Measurements from ENCODE around the gene ACE2. TPM values are rescaled to one million over a fixed set of nuclear protein-coding genes. Genes with fewer than 3 reads are reported as not detected.

ACE2 gene
- total RNA-seq, 2 experiments from 2014 or later, result not detected

- CTCF ChIA-PET, result no interaction called here
- Mint-ChIP-seq H3K4me3 (no peak overlapping the region), H3K4me1 (no peaks in the 10 kb centered on the region), H3K27ac (no peak overlapping the region), H3K9me3 (no peaks in the 10 kb centered on the region), H3K36me3 (ENCODE audit: low read depth) (no peaks in the 10 kb centered on the region), H3K27me3 (peaks cover 3% of the 10 kb centered on the region)
- DNase-seq, result no peak
- POLR2A ChIA-PET, result no interaction called here
These were observed 4.5 kb upstream of the ACE2 start for GRCh38 chrX:15605226-15605625.

GRCh38 chrX:15602761-15603160 is 2.0 kb upstream of the ACE2 start:
- H3K27me3 Mint-ChIP-seq, result peaks cover 2% of the 10 kb centered on the region
- H3K36me3 Mint-ChIP-seq (ENCODE audit: low read depth), result no peaks in the 10 kb centered on the region
- DNase-seq, result no peak
- POLR2A ChIA-PET, result no interaction called here
- CTCF ChIA-PET, result no interaction called here
- no peak overlapping the region for H3K27ac Mint-ChIP-seq
- no peaks in the 10 kb centered on the region for H3K9me3 Mint-ChIP-seq
- no peak overlapping the region for H3K4me3 Mint-ChIP-seq
- no peaks in the 10 kb centered on the region for H3K4me1 Mint-ChIP-seq

- Mint-ChIP-seq H3K4me1 (no peaks in the 10 kb centered on the region), H3K27me3 (peaks cover 2% of the 10 kb centered on the region), H3K27ac (no peak overlapping the region), H3K36me3 (ENCODE audit: low read depth) (no peaks in the 10 kb centered on the region), H3K9me3 (no peaks in the 10 kb centered on the region), H3K4me3 (no peak overlapping the region)
- DNase-seq, result no peak
- CTCF ChIA-PET, result interaction anchor here (1.2 kb wide), 1 partner anchor 11 kb away, joined by 3 read pairs; no protein-coding TSS in a partner anchor
- POLR2A ChIA-PET, result no interaction called here
These were observed 1.2 kb upstream of the ACE2 start for GRCh38 chrX:15601932-15602331.

- no peaks in the 10 kb centered on the region for H3K4me1 Mint-ChIP-seq
- H3K36me3 Mint-ChIP-seq (ENCODE audit: low read depth), result no peaks in the 10 kb centered on the region
- no peak for DNase-seq
- H3K27me3 Mint-ChIP-seq, result peaks cover 2% of the 10 kb centered on the region
- no peak overlapping the region for H3K4me3 Mint-ChIP-seq
- ChIA-PET CTCF (interaction anchor here (0.5 kb wide), 1 partner anchor 1534 kb away, joined by 3 read pairs; no protein-coding TSS in a partner anchor), POLR2A (no interaction called here)
- no peak overlapping the region for H3K27ac Mint-ChIP-seq
- no peaks in the 10 kb centered on the region for H3K9me3 Mint-ChIP-seq
These were observed 711 bp downstream of the ACE2 start for GRCh38 chrX:15600049-15600448.

- CTCF ChIA-PET, result no interaction called here
- no peaks in the 10 kb centered on the region for H3K9me3 Mint-ChIP-seq
- no peak overlapping the region for H3K4me3 Mint-ChIP-seq
- H3K4me1 Mint-ChIP-seq, result no peaks in the 10 kb centered on the region
- H3K27ac Mint-ChIP-seq, result no peak overlapping the region
- H3K27me3 Mint-ChIP-seq, result peaks cover 2% of the 10 kb centered on the region
- no peaks in the 10 kb centered on the region for H3K36me3 Mint-ChIP-seq (ENCODE audit: low read depth)
- no peak for DNase-seq
- POLR2A ChIA-PET, result no interaction called here
These were observed 1.3 kb downstream of the ACE2 start for GRCh38 chrX:15599461-15599860.

- DNase-seq, result no peak
- no peak overlapping the region for H3K4me3 Mint-ChIP-seq
- no peaks in the 10 kb centered on the region for H3K9me3 Mint-ChIP-seq
- CTCF ChIA-PET, result no interaction called here
- no peaks in the 10 kb centered on the region for H3K36me3 Mint-ChIP-seq (ENCODE audit: low read depth)
- peaks cover 2% of the 10 kb centered on the region for H3K27me3 Mint-ChIP-seq
- POLR2A ChIA-PET, result no interaction called here
- H3K4me1 Mint-ChIP-seq, result no peaks in the 10 kb centered on the region
- H3K27ac Mint-ChIP-seq, result no peak overlapping the region
These were observed 2.7 kb downstream of the ACE2 start for GRCh38 chrX:15598026-15598425.

- H3K9me3 Mint-ChIP-seq, result no peaks in the 10 kb centered on the region
- DNase-seq, result no peak
- H3K36me3 Mint-ChIP-seq (ENCODE audit: low read depth), result no peaks in the 10 kb centered on the region
These were observed 6.4 kb downstream of the ACE2 start for GRCh38 chrX:15594371-15594770.

GRCh38 chrX:15579778-15580747 is 20.7 kb downstream of the ACE2 start:
- Mint-ChIP-seq H3K27ac (no peak overlapping the region), H3K36me3 (ENCODE audit: low read depth) (no peaks in the 10 kb centered on the region), H3K4me1 (no peaks in the 10 kb centered on the region), H3K4me3 (no peak overlapping the region), H3K9me3 (no peaks in the 10 kb centered on the region), H3K27me3 (peaks cover 10% of the 10 kb centered on the region)
- ChIA-PET POLR2A (no interaction called here), CTCF (no interaction called here)
- DNase-seq, result no peak

More at GRCh38 chrX:15594371-15594770, 6.4 kb downstream of the ACE2 start:
- no peak overlapping the region for H3K4me3 Mint-ChIP-seq
- POLR2A ChIA-PET, result no interaction called here
- CTCF ChIA-PET, result no interaction called here
- H3K4me1 Mint-ChIP-seq, result no peaks in the 10 kb centered on the region
- no peak overlapping the region for H3K27ac Mint-ChIP-seq
- peaks cover 15% of the 10 kb centered on the region for H3K27me3 Mint-ChIP-seq

- ChIA-PET CTCF (no interaction called here), POLR2A (no interaction called here)
- DNase-seq, result no peak
- Mint-ChIP-seq H3K4me1 (no peaks in the 10 kb centered on the region), H3K27me3 (peaks cover 10% of the 10 kb centered on the region), H3K9me3 (no peaks in the 10 kb centered on the region), H3K27ac (no peak overlapping the region), H3K36me3 (ENCODE audit: low read depth) (no peaks in the 10 kb centered on the region), H3K4me3 (no peak overlapping the region)
These were observed 24.7 kb downstream of the ACE2 start for GRCh38 chrX:15576019-15576418.

- no peak overlapping the region for H3K27ac Mint-ChIP-seq
- CTCF ChIA-PET, result no interaction called here
These were observed 26.7 kb downstream of the ACE2 start for GRCh38 chrX:15574017-15574416.

GRCh38 chrX:15570145-15570544 is 30.6 kb downstream of the ACE2 start:
- H3K27me3 Mint-ChIP-seq, result peaks cover 14% of the 10 kb centered on the region
- H3K4me3 Mint-ChIP-seq, result no peak overlapping the region

More at GRCh38 chrX:15574017-15574416, 26.7 kb downstream of the ACE2 start:
- Mint-ChIP-seq H3K4me1 (no peaks in the 10 kb centered on the region), H3K36me3 (ENCODE audit: low read depth) (no peaks in the 10 kb centered on the region), H3K27me3 (peaks cover 15% of the 10 kb centered on the region), H3K9me3 (no peaks in the 10 kb centered on the region), H3K4me3 (no peak overlapping the region)
- no peak for DNase-seq
- POLR2A ChIA-PET, result no interaction called here

GRCh38 chrX:15567886-15568616 is 32.7 kb downstream of the ACE2 start:
- Mint-ChIP-seq H3K4me1 (no peaks in the 10 kb centered on the region), H3K9me3 (no peaks in the 10 kb centered on the region), H3K4me3 (no peak overlapping the region), H3K27me3 (peaks cover 12% of the 10 kb centered on the region), H3K27ac (no peak overlapping the region), H3K36me3 (ENCODE audit: low read depth) (no peaks in the 10 kb centered on the region)
- DNase-seq, result no peak
- ChIA-PET CTCF (no interaction called here), POLR2A (interaction anchor here (0.6 kb wide), 1 partner anchor 56 kb away, joined by 3 read pairs; no protein-coding TSS in a partner anchor)

More at GRCh38 chrX:15570145-15570544, 30.6 kb downstream of the ACE2 start:
- ChIA-PET POLR2A (no interaction called here), CTCF (interaction anchor here (1.1 kb wide), 1 partner anchor 199 kb away, joined by 3 read pairs; no protein-coding TSS in a partner anchor)
- Mint-ChIP-seq H3K27ac (no peak overlapping the region), H3K4me1 (no peaks in the 10 kb centered on the region), H3K9me3 (no peaks in the 10 kb centered on the region), H3K36me3 (ENCODE audit: low read depth) (no peaks in the 10 kb centered on the region)
- no peak for DNase-seq

- no peaks in the 10 kb centered on the region for H3K9me3 Mint-ChIP-seq
- peaks cover 12% of the 10 kb centered on the region for H3K27me3 Mint-ChIP-seq
- H3K36me3 Mint-ChIP-seq (ENCODE audit: low read depth), result no peaks in the 10 kb centered on the region
- no peaks in the 10 kb centered on the region for H3K4me1 Mint-ChIP-seq
- ChIA-PET CTCF (no interaction called here), POLR2A (interaction anchor here (0.6 kb wide), 1 partner anchor 56 kb away, joined by 3 read pairs; no protein-coding TSS in a partner anchor)
- H3K4me3 Mint-ChIP-seq, result no peak overlapping the region
- no peak for DNase-seq
- no peak overlapping the region for H3K27ac Mint-ChIP-seq
These were observed 33.5 kb downstream of the ACE2 start for GRCh38 chrX:15567267-15567666.
